Osteocyte (in vitro differentiated cells): ENCODE results near the gene CYP11A1. TPM values are rescaled to one million over a fixed set of nuclear protein-coding genes. Genes with fewer than 3 reads are reported as not detected.

Source experiments
- DNase-seq: peaks from one replicate; pipeline ENCODE4 v3.0.0; 2021; ENCODE audit warnings: mixed read lengths; ENCODE audit not compliant: unreplicated experiment; ENCODE audit errors: extremely low spot score
- H3K27ac Mint-ChIP-seq: one replicate; pipeline ENCODE4 v1.8.0; 2021; ENCODE audit warnings: mild to moderate bottlenecking, mixed read lengths; ENCODE audit not compliant: unreplicated experiment
- H3K27me3 Mint-ChIP-seq: one replicate; pipeline ENCODE4 v1.8.0; 2021; ENCODE audit warnings: mixed read lengths; ENCODE audit not compliant: unreplicated experiment
- H3K36me3 Mint-ChIP-seq: one replicate; pipeline ENCODE4 v1.8.0; 2021; ENCODE audit warnings: mixed read lengths; ENCODE audit not compliant: unreplicated experiment
- H3K4me1 Mint-ChIP-seq: one replicate; pipeline ENCODE4 v1.8.0; 2021; ENCODE audit warnings: mixed read lengths; ENCODE audit not compliant: unreplicated experiment
- H3K4me3 Mint-ChIP-seq: one replicate; pipeline ENCODE4 v1.8.0; 2021; ENCODE audit warnings: mild to moderate bottlenecking, moderate library complexity, mixed read lengths; ENCODE audit not compliant: unreplicated experiment
- H3K9me3 Mint-ChIP-seq: one replicate; pipeline ENCODE4 v1.8.0; 2021; ENCODE audit warnings: mixed read lengths; ENCODE audit not compliant: unreplicated experiment
- total RNA-seq: library from RNA; stranded (reverse); gene quantifications from 2 replicates; pipeline ENCODE4 v1.2.1, GENCODE V29; 2021
- TF ChIP-seq, protein P1 (sequence below): fragments of 200-600 bp; sonication (generic); IDR thresholded peaks from 2 replicates; pipeline ENCODE4 v1.5.0; 2021; ENCODE audit warnings: antibody characterized with exemption, mild to moderate bottlenecking, moderate library complexity

The CYP11A1 gene
- total RNA-seq, 1 donor from 2014 or later: not detected

- Mint-ChIP-seq H3K9me3 (no peaks in the 10 kb centered on the region), H3K4me3 (no peak overlapping the region), H3K27me3 (peaks cover 10% of the 10 kb centered on the region), H3K4me1 (peaks cover 14% of the 10 kb centered on the region), H3K36me3 (no peaks in the 10 kb centered on the region), H3K27ac (no peak overlapping the region)
- no peak for DNase-seq
- TF ChIP-seq, protein P1, sequence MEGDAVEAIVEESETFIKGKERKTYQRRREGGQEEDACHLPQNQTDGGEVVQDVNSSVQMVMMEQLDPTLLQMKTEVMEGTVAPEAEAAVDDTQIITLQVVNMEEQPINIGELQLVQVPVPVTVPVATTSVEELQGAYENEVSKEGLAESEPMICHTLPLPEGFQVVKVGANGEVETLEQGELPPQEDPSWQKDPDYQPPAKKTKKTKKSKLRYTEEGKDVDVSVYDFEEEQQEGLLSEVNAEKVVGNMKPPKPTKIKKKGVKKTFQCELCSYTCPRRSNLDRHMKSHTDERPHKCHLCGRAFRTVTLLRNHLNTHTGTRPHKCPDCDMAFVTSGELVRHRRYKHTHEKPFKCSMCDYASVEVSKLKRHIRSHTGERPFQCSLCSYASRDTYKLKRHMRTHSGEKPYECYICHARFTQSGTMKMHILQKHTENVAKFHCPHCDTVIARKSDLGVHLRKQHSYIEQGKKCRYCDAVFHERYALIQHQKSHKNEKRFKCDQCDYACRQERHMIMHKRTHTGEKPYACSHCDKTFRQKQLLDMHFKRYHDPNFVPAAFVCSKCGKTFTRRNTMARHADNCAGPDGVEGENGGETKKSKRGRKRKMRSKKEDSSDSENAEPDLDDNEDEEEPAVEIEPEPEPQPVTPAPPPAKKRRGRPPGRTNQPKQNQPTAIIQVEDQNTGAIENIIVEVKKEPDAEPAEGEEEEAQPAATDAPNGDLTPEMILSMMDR: no peak
These were observed 9.6 kb upstream of the CYP11A1 start for GRCh38 chr15:74376825-74377581.

DNA sequence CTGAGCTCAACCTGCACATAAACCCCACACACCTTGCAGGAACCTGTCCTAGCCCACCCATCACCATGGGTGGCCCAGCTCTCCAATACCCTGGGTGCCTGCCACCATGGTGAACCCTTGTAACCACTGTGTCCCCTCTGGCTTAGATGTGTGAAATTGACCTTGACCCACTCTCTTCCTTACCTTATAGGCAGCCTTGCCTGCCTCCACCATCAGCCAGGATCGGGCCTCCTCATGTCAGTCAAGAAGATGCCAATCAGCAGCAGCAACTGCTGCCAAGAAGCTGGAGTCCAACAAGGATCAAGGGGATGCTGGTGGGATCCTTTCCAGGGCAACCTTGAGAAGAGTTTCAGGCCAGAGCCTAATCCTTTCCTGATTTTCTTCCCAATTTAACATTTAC lies 8.8 kb upstream of the CYP11A1 start:
- Mint-ChIP-seq H3K4me3 (no peak overlapping the region), H3K27ac (no peak overlapping the region), H3K4me1 (peaks cover 14% of the 10 kb centered on the region), H3K27me3 (peaks cover 15% of the 10 kb centered on the region), H3K9me3 (no peaks in the 10 kb centered on the region), H3K36me3 (no peaks in the 10 kb centered on the region)
- DNase-seq: no peak
- TF ChIP-seq, protein P1: no peak

- Mint-ChIP-seq H3K4me1 (peaks cover 14% of the 10 kb centered on the region), H3K27me3 (peaks cover 24% of the 10 kb centered on the region), H3K27ac (no peak overlapping the region), H3K9me3 (no peaks in the 10 kb centered on the region), H3K36me3 (no peaks in the 10 kb centered on the region), H3K4me3 (peak overlapping the region; percentile 65)
- DNase-seq: peak; percentile 92
- TF ChIP-seq, protein P1: peak; percentile 89
These were observed 7.9 kb upstream of the CYP11A1 start for GRCh38 chr15:74375303-74375693.

- Mint-ChIP-seq H3K27ac (no peak overlapping the region), H3K36me3 (no peaks in the 10 kb centered on the region), H3K9me3 (no peaks in the 10 kb centered on the region), H3K4me3 (peak overlapping the region; percentile 65), H3K4me1 (peaks cover 14% of the 10 kb centered on the region), H3K27me3 (peaks cover 27% of the 10 kb centered on the region)
- TF ChIP-seq, protein P1: no peak
- no peak for DNase-seq
These were observed 7.3 kb upstream of the CYP11A1 start for GRCh38 chr15:74374648-74375302.
